Central memory CD4-positive, alpha-beta T cell (primary cell): ENCODE data around the gene CALCOCO2.
"Not testable (repeated sequence)": the region's sequence is repeated elsewhere in the genome, so short reads cannot be mapped to it uniquely, and the experiment has no call there.

Experiments
- DNase-seq: peaks from one replicate; pipeline ENCODE4 v3.0.0; 2022
- total RNA-seq, 3 experiments: gene quantifications; one replicate each; lab custom pipeline; 2026; lab: John Stamatoyannopoulos, UW

Gene CALCOCO2, protein sequence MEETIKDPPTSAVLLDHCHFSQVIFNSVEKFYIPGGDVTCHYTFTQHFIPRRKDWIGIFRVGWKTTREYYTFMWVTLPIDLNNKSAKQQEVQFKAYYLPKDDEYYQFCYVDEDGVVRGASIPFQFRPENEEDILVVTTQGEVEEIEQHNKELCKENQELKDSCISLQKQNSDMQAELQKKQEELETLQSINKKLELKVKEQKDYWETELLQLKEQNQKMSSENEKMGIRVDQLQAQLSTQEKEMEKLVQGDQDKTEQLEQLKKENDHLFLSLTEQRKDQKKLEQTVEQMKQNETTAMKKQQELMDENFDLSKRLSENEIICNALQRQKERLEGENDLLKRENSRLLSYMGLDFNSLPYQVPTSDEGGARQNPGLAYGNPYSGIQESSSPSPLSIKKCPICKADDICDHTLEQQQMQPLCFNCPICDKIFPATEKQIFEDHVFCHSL
- total RNA-seq: 66.5 to 105 (median 101) reads per million in 3 experiments

DNA sequence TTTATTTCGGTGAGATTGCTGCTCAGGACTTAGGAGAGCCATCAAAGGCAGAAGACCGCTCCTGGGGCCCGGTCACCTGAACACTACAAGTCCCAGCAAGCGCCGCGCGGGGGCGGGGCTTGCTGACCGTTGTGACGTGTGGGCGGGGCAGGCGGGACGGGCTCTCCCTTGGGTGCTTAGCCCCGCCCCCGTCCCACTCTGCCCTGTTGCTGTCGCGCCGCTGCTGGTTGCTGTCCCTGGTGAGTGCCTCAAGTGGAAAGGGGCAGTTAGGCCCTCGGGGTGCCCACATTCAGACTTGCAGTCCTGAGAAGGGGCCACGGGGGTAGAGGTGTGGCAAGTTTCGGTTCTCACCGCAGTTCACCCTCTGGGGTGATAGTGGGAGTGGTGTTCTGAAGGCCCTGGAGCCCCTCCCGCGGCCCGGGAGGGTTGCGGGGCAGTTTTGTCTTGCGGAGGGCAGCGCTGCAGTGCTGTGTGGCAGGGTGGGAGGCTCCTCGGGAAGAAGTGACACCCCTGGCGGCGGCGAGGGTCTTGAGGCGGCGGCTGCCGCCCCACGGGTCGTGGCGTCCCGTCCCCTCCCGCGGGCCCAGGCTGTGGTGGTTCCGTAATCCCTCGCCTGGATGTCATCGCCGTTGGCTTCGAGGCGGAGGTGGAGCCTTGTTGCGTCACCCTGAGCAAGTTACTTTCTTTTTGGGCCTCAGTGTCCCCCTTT lies at the start of gene CALCOCO2:
CALCOCO2 (plus strand) TSS at position 196 of the 709 bp plus-strand sequence. CDS start 10,673 bp downstream, outside the sequence.
- peak; percentile 74 for DNase-seq

DNA sequence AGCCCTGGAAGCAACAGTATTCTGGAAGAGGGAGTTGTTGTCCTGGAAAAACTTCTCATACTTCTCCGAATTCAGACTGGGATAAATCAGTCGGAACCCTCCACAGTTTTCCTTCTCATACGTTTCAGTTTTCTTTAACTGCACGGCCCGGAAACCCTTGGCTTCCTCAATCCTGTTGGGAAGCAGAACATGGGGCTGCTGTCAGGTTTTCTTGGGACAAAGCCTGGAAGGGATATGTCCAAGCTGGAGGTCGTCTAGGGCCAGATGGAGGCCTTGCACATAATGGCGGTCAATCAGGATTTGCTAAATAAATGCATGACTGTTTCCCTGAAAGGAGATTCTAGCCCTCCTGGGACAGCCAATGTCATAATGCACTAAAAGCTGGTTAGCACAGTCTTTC lies 43.0 kb upstream of the CALCOCO2 start:
- DNase-seq: no peak

DNA sequence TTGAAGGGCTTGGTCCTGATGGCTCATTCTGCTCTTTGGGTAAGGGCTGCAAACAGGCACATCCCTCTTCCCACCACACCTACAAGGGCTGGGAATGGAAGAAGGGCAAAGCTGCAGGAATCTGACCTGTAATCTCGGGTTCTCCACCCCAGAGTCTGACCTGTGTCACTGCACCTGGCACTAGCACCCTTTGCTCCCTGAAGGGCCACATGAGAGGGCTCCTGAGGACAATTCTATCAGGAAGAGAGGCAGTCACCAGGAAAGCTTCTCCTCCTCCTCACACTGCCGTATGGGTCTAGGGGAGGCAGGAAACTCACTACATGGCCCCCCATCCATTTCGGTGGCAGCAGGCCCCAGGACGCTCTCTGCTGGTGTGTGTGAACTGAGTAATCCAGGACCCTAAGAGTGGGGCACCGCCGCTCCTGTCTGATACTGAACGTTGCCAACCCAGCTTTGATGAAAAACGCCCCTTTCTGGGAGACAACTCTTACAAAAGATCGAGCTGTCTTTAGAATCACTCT lies 40.2 kb upstream of the CALCOCO2 start:
- DNase-seq: no peak

DNA sequence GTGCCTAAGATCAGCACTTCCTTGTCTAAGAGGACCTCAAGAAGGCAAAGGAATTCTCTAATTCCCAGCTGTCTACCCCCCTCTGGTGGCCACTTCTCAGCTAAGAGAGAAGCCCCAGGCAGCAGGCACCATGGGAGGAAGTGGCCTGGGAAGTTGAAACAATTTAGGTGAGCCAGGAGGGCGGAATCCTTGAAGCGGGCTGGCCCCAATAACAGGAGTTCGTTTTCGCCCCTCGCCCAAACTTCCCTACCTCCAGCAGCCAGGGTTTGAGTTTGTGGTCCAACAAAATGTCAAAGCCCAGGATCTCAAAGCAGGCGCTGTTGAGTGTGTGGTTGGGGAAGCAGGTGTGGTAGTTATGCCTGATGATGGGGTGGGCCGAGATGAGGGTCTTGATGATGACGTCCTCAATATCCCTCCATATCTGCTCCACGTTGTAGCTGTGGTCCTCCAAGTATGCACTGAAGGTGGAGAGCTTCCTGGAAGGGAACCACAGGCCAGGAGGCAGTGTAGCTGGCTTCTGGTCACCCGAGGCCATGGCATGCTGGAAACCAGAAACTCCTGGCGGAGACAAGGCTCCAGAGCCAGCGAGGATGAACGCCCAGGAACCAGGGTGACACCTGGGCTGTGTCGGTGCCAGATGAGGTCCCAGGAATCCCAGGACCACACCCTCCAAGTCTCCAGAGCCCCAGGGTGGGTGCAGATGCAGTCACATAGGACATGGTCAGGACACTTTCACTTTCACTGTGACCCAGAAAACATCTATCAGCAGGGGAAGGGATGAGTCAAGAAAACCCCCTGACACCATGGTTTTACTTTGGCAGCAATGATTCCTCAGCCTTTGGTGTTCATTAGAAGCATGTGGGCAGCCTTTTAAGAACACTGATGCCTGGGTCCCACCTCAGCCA lies 39.5 kb upstream of the CALCOCO2 start:
- DNase-seq: no peak

DNA sequence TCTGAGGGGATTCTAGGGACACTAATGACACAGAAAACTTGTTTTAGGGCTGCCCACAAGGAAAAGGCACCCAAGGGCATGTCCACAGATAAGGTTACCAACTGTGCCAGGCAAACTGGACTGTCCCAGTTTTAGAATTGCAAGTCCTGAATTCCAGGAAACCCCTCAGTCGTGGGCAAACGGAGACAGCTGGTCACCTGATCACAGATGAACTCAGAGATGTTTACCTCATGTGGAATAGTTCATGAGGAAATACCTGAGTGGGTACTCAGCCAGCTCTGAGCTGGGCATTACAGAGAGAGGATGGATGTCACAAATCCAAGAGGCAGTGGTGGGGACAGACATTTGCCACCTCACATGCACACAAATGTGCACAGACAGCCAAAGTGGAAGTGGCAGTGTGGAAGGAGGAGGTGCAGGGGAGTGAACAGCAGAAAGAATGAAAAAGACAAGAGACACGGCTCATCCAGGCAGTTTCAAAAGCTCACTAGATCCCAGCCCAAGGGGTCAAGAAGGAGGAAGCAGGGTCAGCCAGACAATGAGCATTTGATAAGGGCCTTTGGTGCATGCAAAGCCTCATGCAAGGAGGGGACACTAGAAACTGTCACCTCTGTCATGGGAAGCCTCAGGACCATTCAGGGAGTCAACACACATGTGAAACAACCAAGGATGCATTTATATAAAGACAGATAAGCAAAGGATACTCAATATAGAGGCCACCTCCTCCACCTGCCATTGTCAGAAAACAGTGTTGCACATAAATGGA lies 38.6 kb upstream of the CALCOCO2 start:
- no peak for DNase-seq

DNA sequence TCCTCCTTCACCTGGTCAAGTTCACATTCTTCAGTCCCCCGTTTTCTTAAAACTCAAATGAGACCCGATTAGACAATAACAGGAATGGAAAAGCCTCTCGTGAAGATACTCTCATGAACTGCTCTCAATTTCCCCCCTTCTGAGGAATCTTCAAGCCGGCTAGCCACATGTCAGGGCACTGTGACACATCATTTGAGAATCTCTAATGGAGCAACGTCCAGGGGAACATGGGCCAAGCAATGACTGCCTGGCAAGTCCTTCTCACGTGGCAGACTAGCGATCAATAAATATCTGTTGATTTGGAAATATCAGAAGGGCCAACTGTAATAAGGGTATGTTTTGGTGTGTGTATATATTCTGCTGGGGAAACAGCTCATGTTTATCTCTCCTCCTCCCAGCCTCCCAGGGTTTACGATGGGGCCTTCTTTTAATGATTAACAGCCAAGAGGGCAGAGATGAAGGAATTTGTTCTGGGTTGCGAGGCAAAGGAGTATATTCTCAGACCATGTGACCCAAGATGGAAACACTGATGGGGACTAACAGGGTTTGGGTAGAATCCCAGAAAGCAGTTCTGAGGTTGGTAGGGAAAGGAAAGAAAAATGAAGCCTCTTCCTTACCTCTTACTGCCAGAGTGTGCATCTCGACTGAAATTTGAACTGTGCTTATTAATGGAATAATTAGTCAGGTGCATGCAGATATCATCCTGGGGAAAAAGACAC lies 35.2 kb upstream of the CALCOCO2 start:
- DNase-seq: no peak

DNA sequence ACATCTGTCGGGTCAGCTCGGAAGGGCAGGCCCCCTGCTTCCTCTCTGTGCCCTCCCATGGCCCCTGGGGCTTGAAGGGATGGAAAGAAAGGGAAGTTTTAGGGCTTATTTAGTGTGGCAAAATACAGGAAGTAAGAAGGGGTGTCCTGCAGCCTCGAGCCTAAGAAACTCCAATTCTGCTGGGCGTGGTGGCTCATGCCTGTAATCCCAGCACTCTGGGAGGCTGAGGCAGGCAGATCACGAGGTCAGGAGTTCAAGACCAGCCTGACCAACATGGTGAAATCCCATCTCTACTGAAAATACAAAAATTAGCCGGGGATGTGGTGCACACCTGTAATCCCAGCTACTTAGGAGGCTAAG lies 34.7 kb upstream of the CALCOCO2 start:
- not testable (repeated sequence) for DNase-seq

DNA sequence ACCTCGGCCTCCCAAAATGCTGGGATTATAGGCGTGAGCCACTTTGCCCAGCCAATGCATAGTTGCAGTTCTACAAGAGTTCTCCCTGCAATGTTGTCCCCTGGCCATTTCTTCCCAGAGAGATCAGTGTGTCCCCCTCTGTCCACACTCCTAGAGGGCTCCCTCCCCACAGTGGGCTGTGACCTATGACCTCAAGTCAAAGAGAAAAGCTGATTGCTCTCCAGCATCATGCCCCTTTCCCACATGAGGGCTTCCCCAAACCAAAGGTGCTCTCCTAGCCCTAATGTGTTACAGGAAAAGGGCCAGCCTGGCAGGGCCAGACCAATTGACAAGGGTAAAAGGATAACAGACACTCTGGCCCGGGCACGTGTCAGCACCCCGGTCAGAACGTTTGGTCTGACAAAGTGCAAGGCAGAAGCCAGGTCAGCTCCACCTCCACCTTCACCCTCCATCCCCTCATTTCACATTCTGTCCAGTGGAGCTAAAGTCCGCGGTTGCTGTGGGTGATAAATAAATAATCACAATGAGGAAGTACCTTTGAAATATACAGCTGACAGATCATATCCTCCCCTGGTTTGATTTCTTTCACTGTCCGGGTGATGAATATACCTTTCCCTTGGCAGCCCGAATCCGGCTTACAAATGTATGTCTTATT lies 31.6 kb upstream of the CALCOCO2 start:
- no peak for DNase-seq

DNA sequence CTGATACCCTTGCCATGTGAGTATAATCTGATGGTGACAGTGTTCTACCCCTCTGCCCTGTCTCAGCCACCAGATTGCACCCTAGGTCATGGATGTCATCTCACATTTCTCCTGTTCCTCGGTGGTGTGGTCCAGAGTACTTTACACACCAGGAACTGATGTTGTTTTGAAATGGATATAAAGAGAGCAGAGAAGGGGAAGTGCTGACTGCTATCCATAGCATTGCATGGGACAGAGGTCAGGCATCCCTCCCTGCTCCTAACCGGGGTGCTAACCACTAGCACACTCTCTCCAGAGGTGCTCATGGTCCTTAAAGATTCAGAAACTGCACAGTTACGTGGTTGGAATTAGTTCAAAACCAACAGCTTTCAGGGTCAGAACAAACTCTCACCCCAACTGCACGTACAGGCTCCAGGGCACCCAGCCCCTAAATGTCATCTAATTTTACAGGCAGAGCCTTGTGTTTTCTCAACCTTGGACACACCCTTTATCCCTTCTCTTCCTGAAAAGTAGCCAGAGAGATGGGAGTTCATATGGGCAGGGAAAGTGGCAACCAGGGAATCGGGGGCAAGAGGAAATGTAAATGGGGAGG lies 30.1 kb upstream of the CALCOCO2 start:
- DNase-seq: no peak

DNA sequence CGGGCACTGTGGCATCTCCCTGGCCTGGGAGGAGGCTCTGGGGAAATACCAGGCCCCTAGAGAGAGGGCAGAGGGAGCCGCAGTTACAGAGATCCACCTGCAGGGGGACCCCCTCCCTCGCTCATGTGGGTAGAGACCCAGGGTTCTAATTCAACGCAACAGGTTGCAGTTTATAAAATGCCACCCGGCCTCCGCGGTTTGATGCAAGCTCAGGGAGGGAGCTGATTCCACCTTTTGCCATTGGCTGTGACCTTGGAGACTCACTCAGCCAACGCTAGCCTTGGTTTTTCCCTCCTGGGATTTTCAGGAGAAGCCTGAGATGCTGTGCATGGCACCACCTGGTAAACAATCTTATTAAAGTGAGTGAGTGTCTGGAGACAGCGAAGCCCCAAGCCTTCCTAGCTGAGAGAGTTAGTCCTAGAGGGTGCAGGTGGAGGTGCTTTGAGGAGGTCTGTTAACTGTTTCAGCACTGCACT lies 25.9 kb upstream of the CALCOCO2 start:
- peak; percentile 51 for DNase-seq

DNA sequence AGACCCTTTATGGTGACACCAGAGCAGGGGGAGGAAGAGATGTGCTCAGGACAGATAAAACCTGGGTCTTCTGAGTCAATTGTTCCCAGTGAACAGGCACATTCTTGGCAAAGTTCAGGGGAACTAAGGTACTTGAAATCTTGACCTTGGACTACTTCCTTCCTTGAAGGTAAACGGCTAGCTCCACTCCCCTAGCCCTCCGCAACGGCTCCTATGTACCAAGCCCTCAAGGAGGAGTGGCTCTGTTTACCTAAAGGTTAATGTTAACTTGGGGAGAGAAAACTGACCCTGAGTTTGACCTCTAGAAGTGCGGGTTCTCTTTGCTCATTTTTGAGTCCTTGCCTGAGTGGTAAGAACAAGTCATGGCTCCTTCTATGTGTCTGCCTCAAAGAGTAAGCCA lies 21.7 kb upstream of the CALCOCO2 start:
- no peak for DNase-seq

DNA sequence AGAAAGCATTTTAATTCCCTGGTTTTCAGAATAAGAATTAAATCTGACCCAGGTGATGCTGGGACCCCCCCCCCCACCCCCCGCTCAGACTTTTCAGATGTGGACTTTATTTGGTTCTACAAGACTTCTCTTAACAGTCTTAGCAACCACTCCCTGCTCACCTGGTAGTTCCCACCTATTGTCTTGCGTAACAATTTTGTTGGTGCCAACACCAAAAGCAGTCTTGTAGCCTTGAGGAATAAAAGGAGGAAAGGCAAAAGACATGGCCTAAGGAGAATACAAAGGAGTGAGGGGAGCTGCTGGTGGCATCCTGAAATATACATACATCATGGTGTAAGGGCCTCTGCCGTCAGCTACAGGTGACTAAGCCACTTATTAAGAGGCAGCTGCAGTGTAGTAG lies 18.8 kb upstream of the CALCOCO2 start:
- DNase-seq: no peak

DNA sequence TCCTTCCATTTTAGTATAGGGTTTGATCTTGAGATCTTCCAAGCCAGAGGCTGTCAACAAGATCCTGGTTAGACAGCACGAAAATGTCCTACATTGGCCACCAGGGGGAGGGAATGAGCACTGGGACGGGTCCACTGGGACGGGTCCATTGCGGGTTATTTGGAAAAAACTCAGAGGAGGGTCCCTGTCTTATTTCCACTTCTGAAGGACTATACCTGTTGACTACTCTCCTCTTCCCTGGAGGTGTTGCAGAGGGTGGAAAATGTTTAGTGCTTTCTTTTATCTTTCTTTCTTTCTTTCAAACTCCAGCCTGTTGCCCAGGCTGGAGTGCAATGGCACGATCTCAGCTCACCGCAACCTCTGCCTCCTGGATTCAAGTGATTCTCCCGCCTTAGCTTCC lies 16.3 kb upstream of the CALCOCO2 start:
- DNase-seq: peak; percentile 47

DNA sequence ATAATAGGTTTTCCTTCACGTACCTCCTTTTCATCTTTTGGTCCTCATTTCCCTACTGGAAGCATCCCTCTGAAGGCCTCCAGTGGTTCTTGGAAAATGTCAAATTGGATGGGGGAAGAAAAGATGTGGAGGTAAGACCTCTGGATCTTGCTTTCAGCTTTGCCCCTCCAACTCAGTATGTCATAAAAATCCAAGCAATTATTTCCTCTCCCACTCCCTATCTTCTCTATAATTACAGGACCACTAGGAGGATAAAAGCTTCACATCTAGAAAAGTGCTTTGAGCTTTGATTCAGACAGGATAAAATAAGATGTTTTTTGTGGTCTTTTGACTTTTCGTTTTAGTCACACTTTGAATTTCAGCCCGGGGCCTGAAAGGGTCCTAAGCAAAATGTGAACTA lies 15.5 kb upstream of the CALCOCO2 start:
- no peak for DNase-seq

DNA sequence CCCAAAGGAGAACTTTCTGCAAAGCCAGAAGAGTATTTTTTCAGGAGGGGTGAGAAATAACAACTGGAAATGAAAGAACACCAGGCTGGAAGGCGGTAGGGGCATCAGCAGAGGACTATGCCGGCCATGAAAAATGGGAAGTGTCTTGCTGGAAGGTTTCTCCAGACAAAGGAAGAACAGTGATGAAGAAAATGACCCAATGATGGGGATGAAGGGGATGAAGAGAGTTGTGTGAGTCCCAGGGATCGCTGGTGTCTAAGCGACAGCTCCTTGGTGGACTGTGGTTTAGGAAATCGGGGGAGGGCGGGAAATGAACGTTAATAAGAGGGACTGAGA lies 14.4 kb upstream of the CALCOCO2 start:
- DNase-seq: no peak

DNA sequence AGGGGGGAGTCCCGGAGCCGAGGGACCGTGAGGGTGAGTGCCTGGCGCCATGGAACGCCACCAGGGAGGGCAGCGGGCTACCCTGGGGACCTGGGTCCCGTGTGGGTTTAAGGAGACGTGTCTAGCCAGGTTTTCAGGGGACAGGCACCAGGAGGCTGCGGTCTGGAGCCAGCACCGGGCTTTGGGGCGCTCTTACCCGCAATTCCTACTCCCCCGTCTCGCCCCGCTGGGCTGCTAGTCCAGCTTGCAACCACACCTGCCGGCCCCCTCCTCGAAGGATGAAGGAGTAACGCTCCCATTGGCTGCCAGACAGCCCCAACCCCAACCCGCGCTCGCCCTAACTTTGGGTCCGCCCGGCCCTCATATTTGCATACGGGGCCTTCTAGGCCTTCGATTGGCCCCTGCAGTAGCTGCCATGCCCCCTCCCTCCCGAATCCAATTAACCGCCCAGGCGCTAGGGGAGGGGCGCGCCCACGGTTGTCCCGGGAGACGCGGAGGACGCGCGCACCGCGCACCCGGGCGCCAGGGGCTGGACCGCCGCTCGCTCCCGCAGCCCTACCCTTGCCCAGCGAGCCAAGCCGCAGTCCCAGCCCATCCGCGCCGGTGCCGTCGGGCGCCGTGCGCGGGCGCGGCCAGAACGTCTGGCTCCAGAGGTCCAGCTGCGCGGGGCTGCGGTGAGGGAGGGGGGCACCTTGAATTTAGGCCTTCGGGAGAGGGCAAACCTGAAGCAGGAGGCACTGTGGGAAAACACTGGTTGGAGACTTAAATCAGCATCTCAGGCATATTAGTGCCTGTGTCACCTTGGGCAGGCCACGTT lies 13.9 kb upstream of the CALCOCO2 start, which contains the start of gene TTLL6:
TTLL6 (minus strand) TSS at position 456 of the 817 bp plus-strand sequence; CDS start at position 299, 157 bp downstream.
- DNase-seq: peak; percentile 83

DNA sequence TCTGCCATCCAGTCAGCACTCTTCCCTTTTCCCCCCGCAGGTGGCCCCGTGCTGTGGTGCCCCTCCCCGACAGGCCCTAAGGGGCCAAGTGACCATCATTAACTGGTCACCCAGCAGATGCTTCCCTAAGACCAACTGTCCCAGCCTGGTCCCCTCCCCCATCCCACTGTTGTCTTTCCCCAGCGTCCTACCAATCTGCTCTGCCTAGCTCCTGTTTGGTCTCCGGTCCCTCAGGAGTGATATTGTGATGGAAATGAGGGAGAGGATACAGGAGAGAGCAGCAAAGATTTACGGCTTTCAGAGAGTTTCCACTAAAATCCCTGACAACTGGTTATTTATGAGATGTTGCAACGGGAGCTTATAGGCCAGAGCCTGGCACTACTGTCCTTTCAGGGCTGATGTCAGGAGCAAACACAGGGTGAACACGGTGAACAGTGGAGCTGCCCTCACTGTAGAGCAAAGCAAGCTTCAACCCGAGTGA lies 12.4 kb upstream of the CALCOCO2 start:
- no peak for DNase-seq

DNA sequence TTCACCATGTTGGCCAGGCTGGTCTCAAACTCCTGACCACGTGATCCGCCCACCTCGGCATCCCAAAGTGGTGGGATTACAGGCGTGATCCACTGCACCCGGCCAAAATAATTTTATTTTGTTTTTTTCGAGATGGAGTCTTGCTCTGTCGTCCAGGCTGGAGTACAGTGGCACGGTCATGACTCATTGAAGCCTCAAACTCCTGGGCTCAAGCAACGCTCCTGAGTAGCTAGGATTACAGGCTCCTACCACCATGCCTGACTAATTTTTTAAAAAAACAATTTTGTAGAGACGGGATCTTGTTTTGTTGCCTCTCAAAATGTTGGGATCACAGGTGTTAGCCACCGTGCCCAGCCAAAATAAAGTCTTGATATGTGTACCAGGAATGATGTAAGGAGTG lies 11.4 kb upstream of the CALCOCO2 start:
- no peak for DNase-seq

DNA sequence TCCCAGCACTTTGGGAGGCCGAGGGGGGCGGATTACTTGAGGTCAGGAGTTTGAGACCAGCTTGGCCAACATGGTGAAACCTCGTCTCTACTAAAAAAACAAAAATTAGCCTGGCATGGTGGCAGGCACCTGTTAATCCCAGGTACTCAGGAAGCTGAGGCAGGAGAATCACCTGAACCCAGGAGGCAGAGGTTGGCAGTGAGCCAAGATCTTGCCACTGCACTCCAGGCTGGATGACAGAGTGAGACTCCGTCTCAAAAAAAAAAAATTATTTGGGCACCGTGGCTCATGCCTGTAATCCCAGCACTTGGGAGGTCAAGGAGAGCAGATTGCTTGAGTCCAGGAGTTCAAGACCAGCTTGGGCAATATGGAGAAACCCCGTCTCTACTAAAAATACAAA lies 9.9 kb upstream of the CALCOCO2 start:
- not testable (repeated sequence) for DNase-seq
